HG02763 (cell line): ENCODE measurements around the gene ADGRA1.
"Not testable (repeated sequence)": the region's sequence is repeated elsewhere in the genome, so short reads cannot be mapped to it uniquely, and the experiment has no call there.

Experiments used
- ATAC-seq: cut with Tn5 transposase; IDR thresholded peaks from one replicate; pipeline ENCODE4 v1.9.1; 2021; ENCODE audit warnings: mild to moderate bottlenecking, moderate library complexity; ENCODE audit not compliant: unreplicated experiment

The ADGRA1 gene, protein sequence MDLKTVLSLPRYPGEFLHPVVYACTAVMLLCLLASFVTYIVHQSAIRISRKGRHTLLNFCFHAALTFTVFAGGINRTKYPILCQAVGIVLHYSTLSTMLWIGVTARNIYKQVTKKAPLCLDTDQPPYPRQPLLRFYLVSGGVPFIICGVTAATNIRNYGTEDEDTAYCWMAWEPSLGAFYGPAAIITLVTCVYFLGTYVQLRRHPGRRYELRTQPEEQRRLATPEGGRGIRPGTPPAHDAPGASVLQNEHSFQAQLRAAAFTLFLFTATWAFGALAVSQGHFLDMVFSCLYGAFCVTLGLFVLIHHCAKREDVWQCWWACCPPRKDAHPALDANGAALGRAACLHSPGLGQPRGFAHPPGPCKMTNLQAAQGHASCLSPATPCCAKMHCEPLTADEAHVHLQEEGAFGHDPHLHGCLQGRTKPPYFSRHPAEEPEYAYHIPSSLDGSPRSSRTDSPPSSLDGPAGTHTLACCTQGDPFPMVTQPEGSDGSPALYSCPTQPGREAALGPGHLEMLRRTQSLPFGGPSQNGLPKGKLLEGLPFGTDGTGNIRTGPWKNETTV

DNA sequence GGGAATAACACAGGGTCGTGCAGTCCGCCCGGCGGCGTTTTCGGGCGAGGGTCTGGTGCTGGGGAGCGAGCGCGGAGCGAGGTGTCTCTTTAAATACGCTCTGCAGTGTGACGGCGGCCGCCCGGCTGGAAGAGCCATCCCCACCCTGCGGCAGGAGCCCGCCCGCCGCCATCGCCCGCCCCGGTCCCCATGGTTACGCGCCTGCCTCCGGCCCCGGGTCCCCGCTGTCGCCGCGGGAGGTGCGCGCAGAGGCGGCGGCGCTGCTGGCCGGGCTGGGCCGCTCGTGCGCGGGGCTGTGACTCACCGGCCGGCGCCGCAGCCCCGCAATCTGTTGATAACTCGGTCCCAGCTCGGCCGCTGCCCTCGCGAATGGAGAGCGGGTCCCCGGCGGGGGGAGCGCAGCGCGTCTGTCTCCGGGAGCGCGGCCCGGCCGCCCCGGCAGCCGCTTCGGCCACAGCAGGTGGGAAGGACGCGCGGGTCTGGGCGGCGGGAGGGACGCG is at the start of gene ADGRA1:
Gene ADGRA1 (plus strand): TSS at position 246 of the 500 bp plus-strand sequence. CDS start 986 bp downstream, outside the sequence.
- no peak for ATAC-seq

DNA sequence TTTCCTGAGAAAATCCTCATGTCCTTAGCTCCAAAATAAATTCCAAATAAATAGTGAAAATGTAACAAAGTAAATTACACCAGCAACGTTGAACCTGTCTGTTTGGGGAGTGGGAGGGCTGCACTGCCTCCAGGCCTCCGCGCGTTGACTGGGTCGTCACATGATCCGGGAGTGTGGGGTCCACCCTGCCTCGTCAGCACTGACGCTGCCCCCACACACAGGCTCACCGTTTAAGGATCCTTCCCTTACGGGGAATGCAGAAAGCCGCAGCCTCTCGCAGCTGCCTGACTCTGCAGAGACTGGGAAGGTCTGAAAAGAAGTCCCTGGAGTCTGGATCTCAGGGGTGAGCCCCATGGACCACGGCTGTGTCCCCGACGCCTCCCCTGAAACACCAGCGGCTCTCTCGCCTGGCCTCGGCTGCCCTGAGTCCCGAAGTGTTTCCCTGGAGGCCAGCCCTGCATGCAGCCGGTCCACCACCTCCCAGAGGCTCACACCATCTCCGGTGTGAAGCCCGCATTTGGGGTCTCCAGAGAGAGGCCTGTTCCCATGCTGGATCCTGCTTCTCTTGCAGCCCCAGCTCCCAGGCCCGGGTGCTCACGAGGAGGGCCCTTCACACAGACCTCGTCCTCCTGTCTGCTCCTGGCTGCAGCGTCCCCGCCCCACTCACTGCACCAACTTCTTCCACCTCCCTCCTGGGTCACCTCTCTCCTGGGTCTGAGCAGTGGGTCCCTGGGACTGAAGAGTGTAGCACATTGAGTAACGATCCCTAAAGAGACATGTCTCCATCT is 49.5 kb upstream of the ADGRA1 start:
- ATAC-seq: no peak

DNA sequence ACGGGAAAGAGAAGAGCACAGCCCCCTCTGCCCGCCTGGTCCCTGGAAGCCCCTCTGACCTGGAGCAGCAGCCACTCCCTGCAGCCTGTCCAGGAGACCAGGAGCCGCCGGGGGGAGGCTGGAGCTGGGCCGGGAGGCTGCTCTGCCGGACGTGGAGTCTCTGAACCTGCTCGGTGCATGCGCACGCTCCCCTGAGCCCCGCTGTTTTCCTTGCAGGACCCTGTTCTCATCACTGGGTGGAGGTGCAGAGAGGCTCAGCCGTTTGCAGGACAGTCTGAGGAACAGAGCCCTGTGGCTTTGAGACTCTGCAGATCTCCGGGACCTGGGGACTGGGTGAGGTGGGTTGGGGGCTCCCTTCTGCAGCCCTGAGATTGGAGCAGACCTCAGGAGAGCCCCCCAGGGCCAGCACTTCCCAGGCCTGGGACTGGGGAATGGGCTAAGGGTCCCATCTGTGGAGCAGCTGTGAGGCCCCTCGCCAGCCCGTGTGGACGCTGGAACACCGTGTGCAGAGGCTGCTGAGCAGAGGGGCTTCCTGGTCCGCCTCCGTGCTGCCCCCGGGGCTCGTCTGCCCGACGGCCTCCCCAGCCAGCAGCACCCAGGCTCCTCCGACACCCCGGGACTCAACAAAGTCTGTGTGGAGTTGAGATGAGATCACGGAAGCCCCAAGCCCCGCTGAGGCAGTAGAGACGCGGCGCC is 48.5 kb upstream of the ADGRA1 start:
- ATAC-seq: no peak

DNA sequence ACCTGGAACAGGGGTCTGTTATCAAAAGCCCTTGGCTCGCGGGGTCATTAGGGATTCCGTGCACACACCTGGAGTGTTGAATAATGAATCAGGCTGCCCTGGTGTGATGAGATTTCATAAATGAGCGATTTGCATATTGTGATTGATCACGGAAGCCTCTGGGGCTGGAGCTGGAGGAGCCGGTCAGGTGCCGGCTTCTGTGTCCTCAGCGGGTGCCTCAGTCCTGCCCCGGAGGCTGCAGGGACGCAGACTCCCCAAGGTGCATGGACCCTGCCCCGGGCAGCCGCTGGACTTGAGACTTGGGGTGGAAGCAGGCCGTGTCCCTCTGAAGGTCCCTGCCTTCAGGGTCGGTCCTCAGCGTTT is 47.9 kb upstream of the ADGRA1 start:
- ATAC-seq: no peak

DNA sequence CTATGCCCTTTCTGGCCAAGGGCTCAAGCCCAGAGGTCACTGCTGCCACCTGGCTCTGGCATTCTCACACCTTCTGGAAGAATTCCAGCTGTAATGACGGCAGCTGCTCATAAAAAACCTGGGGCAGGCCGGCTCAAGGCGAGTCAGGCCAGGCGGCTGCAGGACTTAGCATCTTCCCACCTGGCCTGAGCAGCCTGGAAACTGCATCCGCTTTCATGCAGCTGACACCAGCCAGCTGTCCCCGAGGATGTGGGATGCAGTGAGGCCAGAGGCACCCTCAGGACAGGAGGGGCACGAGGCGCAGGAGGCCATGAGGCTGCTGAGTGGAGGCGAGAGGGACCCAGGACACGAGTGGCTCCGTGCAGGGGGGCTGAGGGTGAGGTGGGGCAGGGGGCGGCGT is 47.5 kb upstream of the ADGRA1 start:
- no peak for ATAC-seq

DNA sequence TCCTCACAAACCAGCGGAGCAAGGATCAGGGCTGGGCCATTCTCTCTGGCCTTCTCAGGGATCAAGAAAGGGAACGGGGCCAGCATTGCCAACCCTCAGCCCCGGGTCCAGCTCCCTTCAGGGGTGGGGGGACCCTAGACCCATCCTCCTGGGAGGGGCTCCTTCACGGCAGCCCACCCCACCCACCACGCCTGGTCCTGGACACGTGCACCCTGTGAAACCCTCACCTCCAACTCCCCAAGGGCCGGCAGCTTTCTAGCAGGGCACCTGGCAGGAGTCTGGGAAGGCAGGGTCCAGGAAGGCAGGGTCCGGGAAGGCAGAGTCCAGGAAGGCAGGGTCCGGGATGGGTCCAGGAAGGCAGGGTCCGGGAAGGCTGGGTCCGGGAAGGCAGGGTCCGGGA is 46.6 kb upstream of the ADGRA1 start:
- ATAC-seq: no peak

DNA sequence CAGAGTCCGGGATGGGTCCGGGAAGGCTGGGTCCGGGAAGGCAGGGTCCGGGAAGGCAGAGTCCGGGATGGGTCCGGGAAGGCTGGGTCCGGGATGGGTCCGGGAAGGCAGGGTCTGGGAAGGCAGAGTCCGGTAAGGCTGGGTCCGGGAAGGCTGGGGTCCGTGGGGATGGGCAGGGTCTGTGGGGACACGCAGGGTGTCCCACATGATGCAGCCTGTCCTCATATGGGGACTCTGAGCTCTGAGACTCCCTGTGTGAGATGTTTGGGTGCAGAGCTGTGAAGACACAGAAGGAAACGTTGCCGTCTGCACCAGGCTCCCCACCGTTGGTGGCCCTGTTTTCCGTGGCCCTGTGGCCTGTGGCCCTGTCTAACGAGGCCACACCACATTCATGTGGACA is 45.7 kb upstream of the ADGRA1 start:
- no peak for ATAC-seq

DNA sequence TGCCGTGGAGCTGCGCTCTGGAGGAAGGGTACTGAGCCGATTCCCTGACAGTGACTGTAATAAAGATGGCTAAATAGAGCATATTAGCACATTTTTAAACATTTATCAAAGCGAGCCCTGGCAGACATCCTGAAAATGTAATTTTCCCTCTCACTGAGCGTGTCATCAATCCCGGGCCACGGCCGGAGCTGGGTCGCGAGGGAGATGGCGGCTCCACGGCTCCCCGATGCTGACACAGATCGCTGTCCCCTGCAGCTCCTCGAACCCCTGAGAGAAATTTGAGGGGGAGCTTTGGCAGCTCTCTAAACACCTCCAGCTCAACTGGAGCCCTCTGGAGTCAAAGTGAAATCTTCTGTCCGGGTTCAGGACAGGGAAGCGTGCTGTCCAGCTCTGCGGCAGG is 44.9 kb upstream of the ADGRA1 start:
- no peak for ATAC-seq

DNA sequence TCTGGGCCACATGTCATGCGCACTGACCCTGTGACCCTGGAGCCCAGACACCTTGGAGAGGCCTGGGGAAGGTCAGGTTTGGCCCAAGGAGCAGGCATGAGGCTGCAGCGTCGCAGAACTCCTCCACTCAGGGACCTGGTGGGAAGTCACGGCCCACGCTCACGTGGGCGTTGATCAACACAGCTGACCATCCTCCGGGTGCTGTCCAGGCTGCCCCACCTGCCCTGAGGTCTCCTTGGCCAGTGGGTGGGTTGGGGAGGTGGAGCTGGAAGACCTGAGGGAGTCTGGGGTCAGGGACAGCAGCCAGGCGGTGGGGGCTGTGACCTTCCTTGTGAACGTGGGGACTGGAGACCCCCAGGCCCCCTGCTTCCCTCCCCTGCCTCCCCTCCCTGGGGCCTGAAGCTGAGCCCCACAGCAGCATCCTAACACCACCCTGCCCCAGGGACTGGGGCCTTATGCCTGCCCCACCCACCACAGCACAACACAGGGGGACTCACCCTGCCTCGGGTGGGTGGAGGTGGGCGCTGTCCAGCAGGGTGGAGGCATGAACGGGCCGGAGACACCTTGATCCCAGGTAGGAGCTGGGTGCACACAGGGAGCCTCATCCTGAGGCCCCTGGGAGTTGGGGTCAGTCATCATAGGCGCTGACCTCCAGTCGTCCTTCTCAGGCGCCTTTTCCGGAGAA is 44.0 kb upstream of the ADGRA1 start:
- ATAC-seq: no peak

DNA sequence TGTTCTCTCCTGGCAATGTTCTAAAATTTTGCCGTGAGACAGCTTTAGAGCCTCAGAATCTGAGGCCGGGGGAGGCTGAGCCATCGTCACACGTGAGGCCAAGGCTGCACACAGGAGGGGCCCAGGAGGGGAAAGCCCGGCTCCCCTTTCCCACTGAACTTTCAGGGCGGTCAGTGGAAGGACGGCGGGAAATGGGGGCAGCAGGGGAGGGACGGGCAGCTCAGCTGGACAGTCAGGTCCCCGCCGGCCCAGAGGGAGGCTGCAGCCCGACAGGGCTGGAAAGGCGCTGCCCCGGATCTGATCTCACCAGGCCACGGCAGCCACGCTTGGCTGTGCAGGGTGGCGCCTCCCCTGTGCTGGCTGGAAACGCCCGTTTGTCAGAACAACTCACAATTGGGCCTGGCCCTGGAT is 43.3 kb upstream of the ADGRA1 start:
- ATAC-seq: no peak

DNA sequence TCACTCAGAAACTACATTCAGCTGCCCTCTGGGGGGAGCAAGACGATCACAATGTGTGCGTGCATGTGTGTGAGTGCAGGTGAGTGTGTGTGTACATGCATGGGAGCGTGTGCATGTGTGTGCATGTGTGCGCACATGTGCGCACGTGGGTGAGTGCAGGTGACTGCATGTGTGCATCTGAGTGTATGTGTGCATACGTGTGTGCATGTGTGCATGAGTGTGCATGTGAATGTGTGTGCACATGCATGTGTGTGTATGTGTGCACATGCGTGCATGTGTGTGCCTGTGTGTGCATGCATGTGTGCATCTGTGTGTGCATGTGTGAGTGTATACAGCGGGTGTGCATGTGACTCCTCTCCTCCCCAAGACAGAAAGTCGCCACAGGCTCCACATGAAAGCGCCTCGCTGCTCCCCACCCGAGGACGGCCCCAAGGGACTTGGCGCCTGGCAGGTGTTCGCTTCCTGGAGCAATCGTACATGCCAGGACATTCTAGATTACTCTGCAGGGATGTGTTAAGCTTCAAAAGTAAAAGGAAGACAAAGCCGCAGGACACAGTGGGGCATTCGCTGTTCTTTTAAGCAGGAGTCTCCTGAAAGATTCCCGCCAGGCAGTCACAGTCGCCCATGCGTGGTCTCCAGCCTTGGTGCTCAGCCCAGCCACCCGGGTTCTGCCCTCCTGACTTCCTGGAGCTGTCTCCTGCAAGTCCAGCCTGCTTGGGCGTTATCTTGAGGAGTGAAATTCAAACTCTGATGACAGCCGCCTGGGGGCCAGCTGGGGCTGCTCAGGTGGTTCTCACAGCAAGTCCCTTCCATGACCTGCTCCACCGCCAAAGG is 42.0 kb upstream of the ADGRA1 start:
- ATAC-seq: no peak

DNA sequence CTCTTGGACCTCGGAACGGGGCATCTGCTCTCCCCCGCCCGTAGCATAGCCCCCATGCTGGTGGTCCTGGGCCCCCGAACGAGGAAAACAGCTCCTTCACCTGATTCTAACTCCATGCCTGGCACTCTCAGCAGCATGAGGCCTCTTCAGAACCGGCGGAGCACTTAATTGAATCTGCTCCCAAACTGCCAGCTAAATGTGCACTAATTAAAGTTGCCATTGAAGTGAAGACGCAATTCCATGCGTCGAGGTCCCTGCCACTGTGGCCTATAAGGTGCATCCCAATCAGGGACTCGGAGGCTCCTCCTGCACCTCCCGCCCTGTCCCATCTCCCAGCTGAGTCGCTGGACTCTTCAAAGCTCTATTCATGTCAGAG is 41.3 kb upstream of the ADGRA1 start:
- ATAC-seq: no peak

DNA sequence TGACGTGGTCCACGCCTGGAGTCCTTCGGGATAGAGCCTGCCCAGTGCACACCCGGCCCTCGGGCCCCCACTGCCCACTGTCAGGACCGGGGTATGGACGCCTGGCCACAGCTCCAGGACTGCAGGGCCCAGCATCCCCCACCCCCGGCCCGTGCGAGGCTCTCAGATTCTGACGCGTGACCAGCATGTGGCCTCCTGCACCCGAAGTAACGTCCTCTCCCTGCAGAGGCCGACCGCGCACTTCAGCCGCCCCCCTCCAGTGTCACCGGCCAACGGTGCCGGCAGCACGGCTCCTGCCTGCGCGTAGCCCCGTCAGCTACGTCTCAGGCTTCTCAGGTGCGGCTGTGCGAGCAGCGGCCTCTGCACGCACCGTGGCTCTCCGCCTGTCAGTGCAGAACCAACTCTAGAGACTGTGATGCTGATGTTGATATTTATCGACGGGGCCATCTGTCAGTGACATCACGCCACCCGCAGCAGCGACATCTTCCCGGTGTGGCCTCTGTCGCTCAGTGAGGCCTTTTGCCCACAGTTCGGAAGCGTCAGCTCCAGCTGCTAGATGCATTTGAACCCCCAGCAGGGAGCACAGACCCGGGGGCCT is 40.1 kb upstream of the ADGRA1 start:
- no peak for ATAC-seq

DNA sequence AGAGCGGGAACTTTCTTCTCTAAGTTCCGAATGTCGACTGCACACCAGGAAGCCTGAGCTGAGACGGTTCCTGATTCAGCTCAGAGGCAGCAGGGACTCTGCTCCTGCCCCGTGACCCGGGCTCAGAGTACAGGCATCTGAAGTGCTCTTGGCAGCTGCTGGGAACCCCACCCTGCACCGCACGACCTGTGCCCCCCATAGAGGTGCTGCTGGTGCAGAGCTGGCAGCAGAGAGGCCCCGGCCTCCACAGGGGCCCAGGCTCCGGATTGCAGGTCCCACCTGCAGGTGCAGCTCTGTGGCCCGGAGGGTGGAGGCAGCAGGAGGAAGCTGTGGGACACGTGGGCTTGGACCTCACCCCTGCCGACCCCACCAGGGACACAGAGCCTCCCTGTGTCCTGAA is 39.5 kb upstream of the ADGRA1 start:
- ATAC-seq: no peak

DNA sequence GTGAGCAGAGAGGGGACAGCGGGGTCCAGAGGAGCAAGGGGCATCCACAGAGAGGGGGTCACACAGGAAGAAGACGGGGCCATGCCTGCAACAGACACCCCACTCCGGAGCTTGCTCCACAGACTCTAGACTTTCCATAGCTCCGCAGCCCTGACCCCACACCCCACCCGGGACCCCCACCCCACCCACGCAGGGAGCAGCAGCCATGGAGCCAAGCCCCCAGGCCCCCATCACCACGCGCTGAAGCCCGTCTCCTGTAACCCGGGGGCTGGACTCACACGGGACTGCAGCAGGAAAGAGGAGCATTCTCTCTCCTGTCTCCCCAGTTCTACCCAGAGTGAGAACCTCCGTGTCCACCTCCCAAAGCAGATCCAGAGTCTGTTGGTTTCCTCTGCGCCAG is 38.8 kb upstream of the ADGRA1 start:
- ATAC-seq: no peak

DNA sequence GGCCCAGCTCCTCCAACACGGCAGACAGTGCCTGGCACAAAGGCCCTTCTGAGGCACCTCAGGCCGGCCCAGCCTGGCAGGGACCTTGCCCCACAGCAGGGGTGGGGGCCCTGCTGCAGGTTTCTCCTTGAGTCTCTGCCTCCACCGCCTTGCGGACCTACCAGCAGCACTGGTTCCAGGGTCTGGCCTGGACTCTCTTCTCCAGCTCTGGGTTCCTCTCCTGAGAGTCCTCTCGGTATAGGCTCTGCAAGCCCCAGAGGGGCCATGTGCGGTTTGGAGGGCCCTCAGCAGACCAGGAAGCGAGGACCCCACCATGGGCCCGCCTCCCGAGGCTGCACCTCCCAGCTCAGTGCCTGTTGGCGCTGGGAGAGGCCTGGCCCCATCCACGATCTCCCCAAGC is 38.1 kb upstream of the ADGRA1 start:
- no peak for ATAC-seq

DNA sequence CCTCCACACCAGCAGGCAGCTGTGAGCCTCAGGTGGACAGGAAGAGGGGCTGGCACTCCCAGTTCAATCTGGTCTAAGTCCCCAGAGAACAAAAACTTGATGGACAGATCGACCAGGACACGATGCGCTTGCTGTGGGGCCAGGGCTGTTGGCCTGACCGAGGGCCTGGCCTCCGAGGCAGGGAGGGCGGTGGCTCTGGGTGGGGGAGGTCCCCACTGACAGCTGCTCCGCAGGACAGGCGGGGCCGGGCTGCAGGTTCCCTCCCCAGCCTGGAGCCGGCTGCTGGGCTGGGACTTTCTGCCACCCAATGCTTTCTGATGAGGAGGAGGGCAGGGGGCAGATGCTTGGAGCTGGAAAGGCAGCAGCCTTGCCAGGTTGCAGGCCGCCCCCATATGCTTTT is 37.4 kb upstream of the ADGRA1 start:
- no peak for ATAC-seq

DNA sequence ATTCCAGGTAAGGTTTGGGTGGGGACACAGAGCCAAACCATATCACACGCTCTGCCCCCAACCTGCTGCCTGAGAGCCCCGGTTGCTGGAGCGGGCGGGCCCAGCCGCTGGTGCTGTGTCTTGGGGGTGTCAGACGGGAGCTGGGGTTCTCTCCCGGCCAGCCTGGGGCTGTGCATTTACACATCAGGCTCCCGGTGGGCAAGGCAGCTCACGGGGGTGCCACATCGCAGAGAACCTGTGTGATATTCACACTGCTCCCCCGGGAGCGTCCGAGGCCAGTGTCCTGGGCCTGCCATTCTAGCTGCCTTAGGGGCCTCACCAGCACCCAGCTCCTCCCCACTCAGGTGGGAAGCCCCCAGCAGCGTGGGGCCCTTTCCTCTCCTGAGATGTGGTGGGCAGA is 35.6 kb upstream of the ADGRA1 start:
- no peak for ATAC-seq

DNA sequence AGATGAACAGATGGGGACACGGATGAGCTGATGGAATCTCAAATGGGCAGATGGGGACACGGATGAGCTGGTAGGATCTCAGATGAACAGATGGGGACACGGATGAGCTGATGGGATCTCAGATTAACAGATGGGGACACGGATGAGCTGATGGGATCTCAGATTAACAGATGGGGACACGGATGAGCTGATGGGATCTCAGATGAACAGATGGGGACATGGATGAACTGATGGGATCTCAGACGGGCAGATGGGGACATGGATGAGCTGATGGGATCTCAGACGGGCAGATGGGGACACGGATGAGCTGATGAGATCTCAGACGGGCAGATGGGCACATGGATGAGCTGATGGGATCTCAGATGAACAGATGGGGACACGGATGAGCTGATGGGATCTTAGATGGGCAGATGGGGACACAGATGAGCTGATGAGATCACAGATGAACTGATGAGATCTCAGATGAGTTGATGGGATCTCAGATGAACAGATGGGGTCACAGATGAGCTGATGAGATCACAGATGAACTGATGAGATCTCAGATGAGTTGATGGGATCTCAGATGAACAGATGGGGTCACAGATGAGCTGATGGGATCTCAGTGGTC is 34.1 kb upstream of the ADGRA1 start:
- not testable (repeated sequence) for ATAC-seq
